ENCODE measurements around the gene GNG7.
"Not testable (repeated sequence)": the region's sequence is repeated elsewhere in the genome, so short reads cannot be mapped to it uniquely, and the experiment has no call there.

GNG7 gene

DNA sequence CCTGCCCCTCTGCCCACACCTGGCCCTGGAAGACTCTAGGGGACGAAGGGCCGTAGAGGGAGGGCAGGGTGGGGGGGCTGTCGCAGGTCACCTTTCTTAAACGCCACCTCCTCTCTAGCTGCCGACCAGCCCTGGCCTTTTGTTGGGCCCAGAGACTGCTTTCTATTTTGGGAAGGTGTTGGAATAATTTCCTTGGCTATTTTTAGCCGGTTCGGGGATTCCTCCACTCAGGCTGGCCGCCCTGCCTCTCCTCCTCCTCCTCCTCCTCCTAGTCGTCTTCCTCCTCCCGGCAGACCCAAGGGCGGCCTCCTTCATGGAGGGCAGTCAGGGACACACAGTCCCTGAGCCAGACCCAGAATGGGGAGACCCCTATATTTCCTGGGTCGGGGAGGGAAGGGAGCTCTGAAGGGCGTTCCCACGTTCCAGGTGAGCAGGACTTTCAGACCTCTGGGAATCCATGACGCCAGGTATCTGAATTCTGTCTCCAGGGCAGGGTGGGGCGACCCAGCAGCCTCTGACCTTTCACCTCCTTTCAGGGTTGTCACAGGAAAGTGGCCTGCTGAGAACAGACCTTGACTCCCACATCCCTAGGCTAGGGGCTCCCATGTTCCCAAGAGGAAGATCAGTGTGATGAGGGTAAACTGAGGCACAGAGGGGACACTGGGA lies 206.7 kb downstream of the GNG7 start:
- no peak for DNase-seq (ENCODE audit: low read depth in 1 of 2, low spot score in 1 of 2)
- no peak for TF ChIP-seq JUND (IDR thresholded peaks at IDR 0.05; ENCODE audit: low read depth)
- in situ Hi-C loops (cut with HindIII; ENCODE audit: low pct_unique_long_range_greater_than_20kb, low sequenced_read_pairs) = no loop called here

DNA sequence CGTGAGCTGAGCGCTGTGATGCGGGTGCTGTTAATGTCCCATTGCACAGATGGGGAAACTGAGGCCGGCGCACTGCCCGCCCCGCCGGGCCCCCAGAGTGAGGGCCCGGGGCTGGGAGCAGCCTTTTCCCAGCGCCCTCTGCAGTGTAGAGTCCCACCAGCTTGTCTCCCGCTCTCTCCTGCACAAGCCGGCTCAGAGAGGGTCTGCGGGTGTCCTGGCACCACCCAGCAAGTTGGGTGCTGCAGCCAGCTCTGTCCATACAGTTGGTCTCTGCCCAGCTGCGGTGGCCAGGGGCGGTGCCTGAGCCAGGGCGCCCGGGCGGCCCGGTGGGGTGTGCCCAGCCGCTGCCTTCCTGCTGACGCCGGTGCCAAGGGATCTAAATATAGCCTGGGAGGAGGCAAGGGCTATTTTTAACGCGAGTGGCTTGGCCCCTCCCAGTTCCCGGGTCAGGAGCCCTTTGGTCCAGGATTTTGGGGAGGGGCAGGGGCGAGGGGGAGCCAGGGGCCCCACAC lies 207.3 kb downstream of the GNG7 start:
- in situ Hi-C loops (cut with HindIII; ENCODE audit: low pct_unique_long_range_greater_than_20kb, low sequenced_read_pairs) = no loop called here
- TF ChIP-seq JUND (IDR thresholded peaks at IDR 0.05; ENCODE audit: low read depth) = no peak
- DNase-seq (ENCODE audit: low read depth in 1 of 2, low spot score in 1 of 2) = peak; percentile 65 to 80

DNA sequence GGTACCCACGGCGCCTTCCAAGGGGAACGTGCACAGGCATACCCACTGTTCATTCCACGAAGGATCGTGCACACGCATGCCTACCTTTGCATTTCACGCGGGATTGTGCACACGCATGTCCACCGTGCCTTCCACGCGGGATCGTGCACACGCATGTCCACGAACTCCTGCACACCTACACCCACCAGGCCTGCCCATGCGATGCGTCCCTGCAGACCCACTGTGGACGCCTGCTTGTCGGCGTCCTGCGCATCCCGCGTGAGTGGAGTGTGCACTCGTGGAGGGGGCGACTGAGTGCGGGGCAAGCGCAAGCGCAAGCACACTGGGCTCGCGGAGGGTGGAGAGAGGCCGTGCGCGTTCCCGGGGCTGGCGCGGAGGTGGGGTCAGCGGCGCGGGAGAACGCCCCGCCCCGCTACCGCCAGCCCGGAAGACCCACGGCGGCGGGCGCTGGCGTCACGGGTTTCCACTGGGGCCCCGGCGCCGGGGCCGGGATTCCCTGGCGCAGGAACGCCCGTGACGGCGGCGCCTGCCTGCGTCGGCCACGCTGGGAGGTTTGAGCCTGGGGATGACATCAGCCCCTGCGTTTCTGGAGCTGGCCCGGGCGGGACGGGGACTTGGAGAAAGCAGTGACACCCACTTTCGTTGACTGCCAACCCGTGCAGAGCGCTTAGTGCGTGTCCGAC lies 207.9 kb downstream of the GNG7 start:
- peak in 1 of 2 experiments; percentile 79 for DNase-seq (ENCODE audit: low read depth in 1 of 2, low spot score in 1 of 2)
- no peak for TF ChIP-seq JUND (IDR thresholded peaks at IDR 0.05; ENCODE audit: low read depth)
- in situ Hi-C loops (cut with HindIII; ENCODE audit: low pct_unique_long_range_greater_than_20kb, low sequenced_read_pairs) = no loop called here

DNA sequence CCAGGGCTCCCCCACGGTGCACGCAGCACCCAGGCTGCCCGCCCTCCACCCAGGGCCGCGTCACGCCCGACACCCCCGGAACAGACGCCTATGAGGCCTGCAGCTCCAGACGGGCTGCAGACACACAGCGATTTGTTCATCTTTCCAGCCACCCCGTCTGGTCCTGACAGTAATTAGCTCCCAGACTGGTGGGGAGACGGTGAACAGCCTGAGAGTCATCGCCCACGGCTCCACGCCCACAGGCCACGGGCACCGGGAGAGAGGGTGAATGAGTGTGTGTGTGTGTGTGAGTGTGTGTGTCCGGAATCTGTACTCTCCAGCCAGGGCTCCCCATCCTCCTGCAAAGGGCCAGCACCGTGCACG lies 208.4 kb downstream of the GNG7 start:
- no peak for TF ChIP-seq JUND (IDR thresholded peaks at IDR 0.05; ENCODE audit: low read depth)
- in situ Hi-C loops (cut with HindIII; ENCODE audit: low pct_unique_long_range_greater_than_20kb, low sequenced_read_pairs) = no loop called here
- no peak for DNase-seq (ENCODE audit: low read depth in 1 of 2, low spot score in 1 of 2)

GRCh38 chr19:2493448-2493847 lies 209.0 kb downstream of the GNG7 start:
- DNase-seq (ENCODE audit: low read depth in 1 of 2, low spot score in 1 of 2); in situ Hi-C loops (cut with HindIII; ENCODE audit: low pct_unique_long_range_greater_than_20kb, low sequenced_read_pairs): not testable (repeated sequence)

DNA sequence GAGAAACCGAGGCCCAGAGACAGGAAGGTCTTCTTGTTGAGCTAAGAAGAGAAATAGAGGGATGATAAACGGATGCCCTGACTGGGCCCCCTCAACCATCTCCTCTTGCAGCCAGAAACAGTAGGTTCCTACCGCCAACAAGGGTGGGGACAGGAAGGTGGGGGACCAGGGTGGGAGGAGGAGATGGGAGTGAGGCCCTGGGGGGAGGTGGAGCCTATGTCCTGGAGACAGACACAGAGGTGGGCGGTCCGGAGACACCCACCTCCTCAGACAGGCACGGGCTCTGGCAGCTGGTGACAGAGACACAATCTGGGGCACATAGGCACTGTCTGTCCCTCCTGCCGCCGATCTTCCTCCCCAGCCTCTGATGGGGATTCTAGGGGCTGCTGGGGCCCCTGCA lies 209.6 kb downstream of the GNG7 start:
- DNase-seq (ENCODE audit: low read depth in 1 of 2, low spot score in 1 of 2) = no peak
- no peak for TF ChIP-seq JUND (IDR thresholded peaks at IDR 0.05; ENCODE audit: low read depth)
- in situ Hi-C loops (cut with HindIII; ENCODE audit: low pct_unique_long_range_greater_than_20kb, low sequenced_read_pairs) = no loop called here

DNA sequence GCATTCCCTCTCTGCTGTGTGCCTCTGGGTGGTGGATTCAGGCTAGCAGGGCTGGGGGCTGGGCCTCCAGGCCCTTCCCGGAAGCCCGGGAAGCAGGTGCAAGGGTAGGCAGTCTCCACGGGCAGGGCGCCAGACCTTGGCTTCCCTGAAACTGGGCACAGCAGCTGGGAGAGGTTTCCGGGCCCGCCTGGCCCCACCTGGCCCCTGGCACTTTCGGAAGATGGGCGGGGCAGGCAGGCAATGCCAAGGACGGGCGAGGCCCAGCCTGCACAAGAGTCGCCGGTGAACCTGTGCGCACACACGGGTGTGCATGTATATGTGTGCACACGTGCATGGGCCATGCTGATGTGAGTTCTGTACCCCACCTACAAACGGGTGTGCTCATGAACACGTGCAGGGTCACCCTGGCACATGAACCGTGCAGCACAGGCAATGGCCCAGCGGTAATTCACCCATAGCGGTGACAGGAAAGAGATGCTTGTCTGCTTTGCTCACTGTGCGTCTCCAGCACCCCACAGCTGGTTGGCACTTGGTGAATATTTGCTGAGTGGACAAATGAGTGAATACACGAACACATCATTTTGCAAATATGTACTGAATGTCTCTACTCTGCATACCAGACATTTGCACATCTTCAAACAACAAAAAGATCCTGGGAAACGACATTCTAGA lies 211.2 kb downstream of the GNG7 start:
- DNase-seq (ENCODE audit: low read depth in 1 of 2, low spot score in 1 of 2) = peak in 1 of 2 experiments; percentile 88
- TF ChIP-seq JUND (IDR thresholded peaks at IDR 0.05; ENCODE audit: low read depth) = no peak

GRCh38 chr19:2490659-2491058 lies 211.8 kb downstream of the GNG7 start:
- TF ChIP-seq JUND (IDR thresholded peaks at IDR 0.05; ENCODE audit: low read depth) = no peak
- DNase-seq (ENCODE audit: low read depth in 1 of 2, low spot score in 1 of 2) = no peak
- in situ Hi-C loops (cut with HindIII; ENCODE audit: low pct_unique_long_range_greater_than_20kb, low sequenced_read_pairs) = no loop called here

More for the DNA sequence above, 211.2 kb downstream of the GNG7 start:
- in situ Hi-C loops (cut with HindIII; ENCODE audit: low pct_unique_long_range_greater_than_20kb, low sequenced_read_pairs) = no loop called here

DNA sequence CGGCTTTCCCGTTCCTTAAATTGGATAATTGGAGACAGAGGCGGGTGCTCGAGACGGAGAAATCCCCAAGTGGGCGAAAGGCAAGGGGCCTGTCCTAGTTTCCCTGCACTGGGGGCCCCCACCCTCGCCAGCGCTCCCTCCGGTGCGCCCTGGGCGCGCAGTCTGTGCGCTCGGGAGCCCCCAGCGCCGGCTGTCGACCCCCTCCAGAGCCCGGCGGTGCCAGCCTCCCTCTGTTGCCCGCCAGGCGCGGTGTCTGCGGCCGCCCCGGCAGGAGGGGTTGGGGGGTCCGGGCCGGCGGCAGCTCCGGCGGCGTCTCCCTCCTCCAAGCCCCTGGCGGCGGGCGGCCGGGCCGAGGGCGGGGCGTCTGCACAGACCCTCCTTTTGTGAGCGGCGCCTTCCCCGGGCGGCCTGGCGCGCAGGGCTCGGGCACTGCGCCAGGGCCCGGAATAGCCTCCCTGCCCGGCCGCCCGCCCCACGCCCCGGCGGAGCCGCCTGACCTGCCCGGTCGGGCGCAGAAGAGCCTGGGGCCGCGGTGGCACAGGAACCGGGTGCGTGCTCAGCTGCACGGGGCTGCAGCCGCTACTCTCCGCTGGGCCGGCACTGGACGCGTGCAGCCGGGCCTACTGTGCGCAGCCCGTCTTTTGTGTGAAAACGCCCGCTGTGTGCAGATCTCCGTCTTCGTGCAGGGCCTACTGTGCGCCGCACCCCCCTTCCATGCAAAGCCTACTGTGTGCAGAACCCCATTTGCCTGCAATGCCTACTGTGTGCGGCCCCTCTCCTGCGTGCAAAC lies 213.4 kb downstream of the GNG7 start:
- TF ChIP-seq JUND (IDR thresholded peaks at IDR 0.05; ENCODE audit: low read depth) = no peak
- peak; percentile 69 to 79 for DNase-seq (ENCODE audit: low read depth in 1 of 2, low spot score in 1 of 2)

GRCh38 chr19:2488405-2488941 lies 214.0 kb downstream of the GNG7 start:
- in situ Hi-C loops (cut with HindIII; ENCODE audit: low pct_unique_long_range_greater_than_20kb, low sequenced_read_pairs) = no loop called here
- no peak for DNase-seq (ENCODE audit: low read depth in 1 of 2, low spot score in 1 of 2)

More for the DNA sequence above, 213.4 kb downstream of the GNG7 start:
- in situ Hi-C loops (cut with HindIII; ENCODE audit: low pct_unique_long_range_greater_than_20kb, low sequenced_read_pairs) = no loop called here

GRCh38 chr19:2487842-2488241 lies 214.7 kb downstream of the GNG7 start:
- in situ Hi-C loops (cut with HindIII; ENCODE audit: low pct_unique_long_range_greater_than_20kb, low sequenced_read_pairs) = no loop called here
- TF ChIP-seq JUND (IDR thresholded peaks at IDR 0.05; ENCODE audit: low read depth) = no peak
- DNase-seq (ENCODE audit: low read depth in 1 of 2, low spot score in 1 of 2) = no peak

More at GRCh38 chr19:2488405-2488941, 214.0 kb downstream of the GNG7 start:
- TF ChIP-seq JUND (IDR thresholded peaks at IDR 0.05; ENCODE audit: low read depth) = no peak

- TF ChIP-seq JUND (IDR thresholded peaks at IDR 0.05; ENCODE audit: low read depth) = no peak
- no peak for DNase-seq (ENCODE audit: low read depth in 1 of 2, low spot score in 1 of 2)
- in situ Hi-C loops (cut with HindIII; ENCODE audit: low pct_unique_long_range_greater_than_20kb, low sequenced_read_pairs) = no loop called here
Measured at GRCh38 chr19:2487090-2487489, 215.4 kb downstream of the GNG7 start.
